NT2/D1 (cell line): ENCODE measurements around the gene TNFRSF13B.

ENCODE experiments used
- SUZ12 ChIP-seq: IDR thresholded peaks from 2 replicates; pipeline ENCODE4 v1.6.1; 2011; ENCODE audit not compliant: insufficient read length, insufficient read depth; ENCODE audit errors: extremely low read depth
- YY1 ChIP-seq: IDR thresholded peaks from 2 replicates; pipeline ENCODE4 v1.6.1; 2011; ENCODE audit not compliant: insufficient read length, insufficient read depth
- ZNF274 ChIP-seq: IDR thresholded peaks from 2 replicates; pipeline ENCODE4 v1.6.1; 2011; ENCODE audit warnings: mild to moderate bottlenecking, low read depth, low read length

DNA sequence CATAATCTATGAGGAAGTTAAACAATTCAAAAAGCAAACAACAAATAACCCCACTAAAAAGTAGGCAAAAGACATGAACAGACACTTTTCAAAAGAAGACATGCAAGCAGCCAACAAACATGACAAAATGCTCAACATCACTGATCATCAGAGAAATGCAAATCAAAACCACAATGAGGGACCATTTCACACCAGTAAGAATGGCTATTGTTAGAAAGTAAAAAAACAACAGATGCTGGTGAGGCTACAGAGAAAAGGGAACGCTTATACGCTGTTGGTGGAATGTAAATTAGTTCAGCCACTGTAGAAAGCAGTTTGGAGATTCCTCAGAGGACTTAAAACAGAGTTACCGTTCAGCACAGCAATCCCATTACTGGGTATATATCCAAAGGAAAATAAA, 24.4 kb downstream of the TNFRSF13B start:
- TF ChIP-seq YY1 (no peak), ZNF274 (no peak), SUZ12 (no peak)
